Omental fat pad (tissue), 4 donors: Measurements from ENCODE around the gene RIMBP2. TPM values are rescaled to one million over a fixed set of nuclear protein-coding genes. Genes with fewer than 3 reads are reported as not detected.

ENCODE experiments used
- ATAC-seq: fragments of 150-250 bp; one replicate; pipeline ENCODE4 v1.9.1; 2016; ENCODE audit warnings: mild to moderate bottlenecking, moderate library complexity; ENCODE audit not compliant: low FRiP score
- DNase-seq: peaks from one replicate; pipeline ENCODE4 v3.0.0-alpha.2; 2019; ENCODE audit warnings: low spot score
- total RNA-seq, 4 donors: library from RNA; depleted of rRNA; stranded (reverse); fragments of >200 nt; gene quantifications; one replicate each; pipeline ENCODE4 v1.1.0, GENCODE V29; 2016
- TF ChIP-seq, protein P1 (sequence below), 3 donors: fragments of 450-650 bp; IDR thresholded peaks; one replicate each; pipeline ENCODE4 v1.5.1; 2016 to 2017; ENCODE audit warnings: antibody characterized with exemption in 3 of 3, mild to moderate bottlenecking in 3 of 3, moderate library complexity in 2 of 3

The RIMBP2 gene, protein sequence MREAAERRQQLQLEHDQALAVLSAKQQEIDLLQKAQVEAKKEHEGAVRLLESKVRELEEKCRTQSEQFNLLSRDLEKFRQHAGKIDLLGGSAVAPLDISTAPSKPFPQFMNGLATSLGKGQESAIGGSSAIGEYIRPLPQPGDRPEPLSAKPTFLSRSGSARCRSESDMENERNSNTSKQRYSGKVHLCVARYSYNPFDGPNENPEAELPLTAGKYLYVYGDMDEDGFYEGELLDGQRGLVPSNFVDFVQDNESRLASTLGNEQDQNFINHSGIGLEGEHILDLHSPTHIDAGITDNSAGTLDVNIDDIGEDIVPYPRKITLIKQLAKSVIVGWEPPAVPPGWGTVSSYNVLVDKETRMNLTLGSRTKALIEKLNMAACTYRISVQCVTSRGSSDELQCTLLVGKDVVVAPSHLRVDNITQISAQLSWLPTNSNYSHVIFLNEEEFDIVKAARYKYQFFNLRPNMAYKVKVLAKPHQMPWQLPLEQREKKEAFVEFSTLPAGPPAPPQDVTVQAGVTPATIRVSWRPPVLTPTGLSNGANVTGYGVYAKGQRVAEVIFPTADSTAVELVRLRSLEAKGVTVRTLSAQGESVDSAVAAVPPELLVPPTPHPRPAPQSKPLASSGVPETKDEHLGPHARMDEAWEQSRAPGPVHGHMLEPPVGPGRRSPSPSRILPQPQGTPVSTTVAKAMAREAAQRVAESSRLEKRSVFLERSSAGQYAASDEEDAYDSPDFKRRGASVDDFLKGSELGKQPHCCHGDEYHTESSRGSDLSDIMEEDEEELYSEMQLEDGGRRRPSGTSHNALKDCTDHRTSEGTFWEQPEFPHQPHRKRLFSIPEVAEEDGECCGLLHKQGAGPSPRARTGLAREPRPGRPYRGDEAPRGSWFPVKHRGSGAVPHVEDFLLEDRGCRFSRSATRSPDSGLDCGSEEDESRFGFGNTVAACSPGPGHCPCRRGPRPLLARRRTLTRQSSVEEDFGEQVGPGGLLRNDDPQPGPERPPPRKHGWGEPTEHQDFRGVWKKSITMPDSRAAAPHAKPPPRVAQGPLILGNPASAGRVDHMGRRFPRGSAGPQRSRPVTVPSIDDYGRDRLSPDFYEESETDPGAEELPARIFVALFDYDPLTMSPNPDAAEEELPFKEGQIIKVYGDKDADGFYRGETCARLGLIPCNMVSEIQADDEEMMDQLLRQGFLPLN (N-terminal part only)
- total RNA-seq: 1 to 10 TPM in 2 of 4 donors, under 1 TPM in 1, not detected in 1; 0.36 to 3.2 (median 1.6) TPM

DNA sequence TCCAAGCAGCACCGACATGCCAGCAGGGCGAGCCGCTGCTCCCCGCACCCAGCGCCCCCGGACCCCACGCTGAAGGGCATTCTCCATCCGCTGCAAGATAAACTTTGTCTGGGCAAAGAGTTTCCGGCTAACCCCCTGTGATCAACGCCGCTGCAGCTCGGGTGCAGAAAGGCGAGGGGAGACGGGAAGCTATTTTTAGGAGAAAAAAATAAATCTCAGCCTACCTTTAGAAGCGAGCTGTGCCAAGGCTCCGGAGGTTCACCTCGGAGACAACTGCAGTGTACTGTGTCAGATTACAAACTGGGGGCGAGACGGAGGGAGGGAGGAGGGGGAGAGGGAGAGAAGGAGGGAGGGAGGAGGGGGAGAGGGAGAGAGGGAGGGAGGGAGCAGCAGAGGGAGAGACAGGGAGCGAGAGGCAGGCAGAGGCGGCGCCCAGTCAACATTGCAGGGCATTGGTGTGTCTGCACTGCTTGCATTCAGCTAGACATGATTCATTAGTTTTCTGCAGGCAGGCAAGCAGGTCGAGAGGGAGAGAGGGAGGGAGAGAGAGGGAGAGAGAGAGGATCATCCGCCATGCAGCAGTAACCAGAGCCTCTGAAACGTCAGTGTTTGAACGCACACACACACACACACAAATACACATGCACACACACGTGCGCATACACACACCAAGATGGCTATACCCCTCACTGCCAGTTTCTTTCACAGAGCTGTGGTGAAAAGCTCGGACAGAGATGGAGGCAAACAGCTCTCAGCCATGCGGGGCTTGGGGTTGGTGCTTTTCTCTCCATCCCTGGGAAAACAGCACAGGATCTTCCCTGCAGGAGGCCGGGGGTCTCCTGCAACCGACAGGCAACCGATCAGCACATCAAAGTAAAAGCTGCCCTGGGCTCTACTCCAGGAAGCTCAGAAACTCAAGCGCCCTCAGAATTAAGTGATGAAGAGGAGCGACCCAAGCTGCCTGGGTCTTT, at the start of gene RIMBP2:
RIMBP2 (minus strand) TSS at position 302 of the 971 bp plus-strand sequence. CDS start 237,286 bp downstream, outside the sequence.
- TF ChIP-seq, protein P1, sequence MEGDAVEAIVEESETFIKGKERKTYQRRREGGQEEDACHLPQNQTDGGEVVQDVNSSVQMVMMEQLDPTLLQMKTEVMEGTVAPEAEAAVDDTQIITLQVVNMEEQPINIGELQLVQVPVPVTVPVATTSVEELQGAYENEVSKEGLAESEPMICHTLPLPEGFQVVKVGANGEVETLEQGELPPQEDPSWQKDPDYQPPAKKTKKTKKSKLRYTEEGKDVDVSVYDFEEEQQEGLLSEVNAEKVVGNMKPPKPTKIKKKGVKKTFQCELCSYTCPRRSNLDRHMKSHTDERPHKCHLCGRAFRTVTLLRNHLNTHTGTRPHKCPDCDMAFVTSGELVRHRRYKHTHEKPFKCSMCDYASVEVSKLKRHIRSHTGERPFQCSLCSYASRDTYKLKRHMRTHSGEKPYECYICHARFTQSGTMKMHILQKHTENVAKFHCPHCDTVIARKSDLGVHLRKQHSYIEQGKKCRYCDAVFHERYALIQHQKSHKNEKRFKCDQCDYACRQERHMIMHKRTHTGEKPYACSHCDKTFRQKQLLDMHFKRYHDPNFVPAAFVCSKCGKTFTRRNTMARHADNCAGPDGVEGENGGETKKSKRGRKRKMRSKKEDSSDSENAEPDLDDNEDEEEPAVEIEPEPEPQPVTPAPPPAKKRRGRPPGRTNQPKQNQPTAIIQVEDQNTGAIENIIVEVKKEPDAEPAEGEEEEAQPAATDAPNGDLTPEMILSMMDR (IDR thresholded peaks at IDR 0.05): no peak
- ATAC-seq: peak; percentile 72
- DNase-seq: no peak

DNA sequence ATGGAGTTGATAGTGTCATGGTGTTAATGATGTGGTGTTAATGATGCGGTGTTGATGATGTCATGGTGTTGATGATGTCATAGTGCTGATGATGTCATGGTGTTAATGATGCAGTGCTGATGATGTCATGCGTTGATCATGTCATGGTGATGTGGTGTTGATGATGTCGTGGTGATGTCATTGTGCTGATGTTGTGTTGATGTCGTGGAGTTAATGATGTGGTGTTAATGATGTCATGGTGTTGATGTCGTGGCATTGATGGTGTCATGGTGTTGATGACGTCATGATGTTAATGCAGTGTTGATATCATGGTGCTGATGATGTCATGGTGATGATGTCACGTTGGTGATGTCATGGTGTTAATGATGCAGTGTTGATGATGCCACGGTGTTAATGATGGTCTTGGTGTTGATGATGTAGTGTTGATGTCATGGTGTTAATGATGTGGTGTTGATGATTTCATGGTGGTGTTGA, 49.1 kb upstream of the RIMBP2 start:
- ATAC-seq (no peak), DNase-seq (no peak)
- TF ChIP-seq, protein P1 (IDR thresholded peaks at IDR 0.05): no peak

DNA sequence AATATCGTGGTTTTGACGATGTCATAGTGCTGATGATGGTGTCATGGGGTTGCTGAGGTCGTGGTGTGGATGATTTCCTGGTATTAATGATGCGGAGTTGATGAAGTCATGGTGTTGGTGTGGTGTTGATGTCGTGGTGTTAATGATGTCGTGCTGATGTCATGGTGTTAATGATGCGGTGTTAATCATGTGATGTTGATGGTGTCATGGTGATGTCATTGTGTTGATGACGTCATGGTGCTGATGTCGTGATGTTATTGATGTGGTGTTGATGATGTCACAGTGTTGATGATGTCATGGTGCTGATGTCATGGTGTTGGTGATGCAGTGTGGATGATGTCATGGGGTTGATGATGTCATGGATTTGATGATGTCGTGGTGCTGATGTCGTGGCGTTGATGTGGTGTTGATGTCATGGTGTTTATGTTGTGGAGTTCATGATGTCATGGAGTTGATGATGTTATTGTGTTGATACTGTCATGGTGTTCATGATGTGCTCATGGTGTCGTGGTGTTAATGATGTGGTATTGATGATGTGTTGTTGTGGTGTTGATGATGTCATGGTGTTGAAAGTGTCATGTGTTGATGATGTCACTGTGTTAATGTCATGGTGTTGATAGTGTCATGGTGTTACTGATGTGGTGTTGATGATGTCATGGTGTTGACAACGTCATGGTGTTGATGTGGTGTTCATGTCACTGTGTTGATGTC, 48.5 kb upstream of the RIMBP2 start:
- ATAC-seq: no peak
- no peak for DNase-seq
- TF ChIP-seq, protein P1 (IDR thresholded peaks at IDR 0.05): no peak

DNA sequence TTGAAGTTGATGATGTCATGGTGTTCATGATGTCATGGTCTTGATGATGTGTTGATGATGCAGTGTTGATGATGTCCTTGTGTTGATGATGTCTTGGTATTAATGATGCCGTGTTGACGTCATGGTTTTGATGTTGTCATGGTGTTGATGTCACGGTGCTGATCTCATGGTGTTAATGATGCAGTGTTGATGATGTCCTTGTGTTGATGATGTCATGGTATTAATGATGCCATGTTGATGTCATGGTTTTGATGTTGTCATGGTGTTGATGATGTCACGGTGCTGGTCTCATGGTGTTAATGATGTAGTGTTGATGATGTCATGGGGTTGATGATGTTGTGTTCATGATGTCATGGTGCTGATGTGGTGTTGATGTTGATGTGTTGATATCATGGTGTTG, 48.0 kb upstream of the RIMBP2 start:
- DNase-seq (no peak), ATAC-seq (no peak)
- TF ChIP-seq, protein P1 (IDR thresholded peaks at IDR 0.05): no peak

DNA sequence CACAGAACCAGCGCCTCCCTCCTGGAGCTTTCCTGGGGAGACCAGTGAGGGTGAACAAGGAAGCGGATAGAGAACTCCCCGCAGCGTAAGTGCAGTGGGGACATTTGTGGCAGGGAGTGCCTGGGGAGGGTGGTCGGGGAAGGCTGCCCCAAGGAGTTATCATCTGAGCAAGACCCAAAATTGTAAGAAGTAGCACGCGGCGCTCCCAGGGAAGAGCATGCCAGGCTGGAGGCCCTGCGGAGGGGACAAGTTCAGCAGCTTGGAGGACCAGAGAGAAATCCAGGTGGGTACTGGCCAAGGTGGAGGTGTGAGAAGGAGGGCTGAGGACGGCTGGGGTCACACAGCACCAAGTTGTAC, 46.2 kb upstream of the RIMBP2 start:
- DNase-seq (no peak), ATAC-seq (no peak)
- TF ChIP-seq, protein P1 (IDR thresholded peaks at IDR 0.05): no peak
